Astrocyte (in vitro differentiated cells and primary cell): Measurements from ENCODE around the gene MOB3B.

Experiments used
- EZH2 ChIP-seq: IDR thresholded peaks from 2 replicates; pipeline ENCODE4 v1.6.1; 2012; ENCODE audit warnings: mild to moderate bottlenecking, low read length, inconsistent platforms; ENCODE audit not compliant: insufficient read depth
- TF ChIP-seq, protein P1 (sequence below): IDR thresholded peaks from 2 replicates; pipeline ENCODE4 v1.5.1; 2011; ENCODE audit warnings: low read depth, mild to moderate bottlenecking, inconsistent platforms, low read length, moderate library complexity; ENCODE audit not compliant: insufficient read depth

DNA sequence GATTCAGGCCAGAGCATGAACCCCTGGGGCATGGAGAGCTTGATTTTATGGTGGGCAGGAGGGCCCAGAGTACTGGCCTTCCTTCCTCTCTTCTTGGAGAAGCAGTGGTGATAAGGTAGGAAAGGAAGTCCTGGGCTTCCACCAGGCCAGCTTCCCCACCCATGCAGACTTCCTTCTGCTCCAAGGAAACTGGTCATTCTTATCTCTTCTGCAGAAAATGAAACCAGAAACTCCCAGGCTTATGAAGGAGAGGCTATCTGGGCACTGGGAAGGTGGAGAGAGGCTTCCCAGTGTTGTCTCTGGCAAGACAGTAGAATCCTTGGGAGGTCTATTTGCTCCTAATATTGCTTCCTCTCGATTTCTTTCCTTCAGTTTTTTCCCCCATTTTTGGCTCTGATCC is 122.1 kb downstream of the MOB3B start:
- no peak for TF ChIP-seq EZH2
- TF ChIP-seq, protein P1, sequence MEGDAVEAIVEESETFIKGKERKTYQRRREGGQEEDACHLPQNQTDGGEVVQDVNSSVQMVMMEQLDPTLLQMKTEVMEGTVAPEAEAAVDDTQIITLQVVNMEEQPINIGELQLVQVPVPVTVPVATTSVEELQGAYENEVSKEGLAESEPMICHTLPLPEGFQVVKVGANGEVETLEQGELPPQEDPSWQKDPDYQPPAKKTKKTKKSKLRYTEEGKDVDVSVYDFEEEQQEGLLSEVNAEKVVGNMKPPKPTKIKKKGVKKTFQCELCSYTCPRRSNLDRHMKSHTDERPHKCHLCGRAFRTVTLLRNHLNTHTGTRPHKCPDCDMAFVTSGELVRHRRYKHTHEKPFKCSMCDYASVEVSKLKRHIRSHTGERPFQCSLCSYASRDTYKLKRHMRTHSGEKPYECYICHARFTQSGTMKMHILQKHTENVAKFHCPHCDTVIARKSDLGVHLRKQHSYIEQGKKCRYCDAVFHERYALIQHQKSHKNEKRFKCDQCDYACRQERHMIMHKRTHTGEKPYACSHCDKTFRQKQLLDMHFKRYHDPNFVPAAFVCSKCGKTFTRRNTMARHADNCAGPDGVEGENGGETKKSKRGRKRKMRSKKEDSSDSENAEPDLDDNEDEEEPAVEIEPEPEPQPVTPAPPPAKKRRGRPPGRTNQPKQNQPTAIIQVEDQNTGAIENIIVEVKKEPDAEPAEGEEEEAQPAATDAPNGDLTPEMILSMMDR = no peak
